Nephron (organoid): ENCODE measurements around the gene PRR23E.

Experiments
- H3K27ac Mint-ChIP-seq, 3 experiments: 2 replicates each; pipeline ENCODE4 v1.8.0; 2020; ENCODE audit warnings: mixed read lengths in 3 of 3, mild to moderate bottlenecking in 2 of 3, moderate library complexity in 1 of 3
- H3K27me3 Mint-ChIP-seq: 2 replicates; pipeline ENCODE4 v1.8.0; 2021; ENCODE audit warnings: low read depth, mild to moderate bottlenecking, moderate library complexity, mixed read lengths
- H3K36me3 Mint-ChIP-seq: 2 replicates; pipeline ENCODE4 v1.8.0; 2020; ENCODE audit warnings: low read depth, mixed read lengths
- H3K4me1 Mint-ChIP-seq: 2 replicates; pipeline ENCODE4 v1.8.0; 2020; ENCODE audit warnings: mixed read lengths
- H3K4me3 Mint-ChIP-seq, 3 experiments: 2 replicates each; pipeline ENCODE4 v1.8.0; 2020; ENCODE audit warnings: mild to moderate bottlenecking in 3 of 3, mixed read lengths in 3 of 3, moderate library complexity in 2 of 3
- H3K9me3 Mint-ChIP-seq: 2 replicates; pipeline ENCODE4 v1.8.0; 2020; ENCODE audit warnings: mixed read lengths
- CTCF ChIP-seq, 3 experiments: fragments of 200-600 bp; sonication (generic); IDR thresholded peaks; one replicate each; pipeline ENCODE4 v1.5.0; 2021; ENCODE audit warnings: antibody characterized with exemption in 3 of 3; ENCODE audit not compliant: unreplicated experiment in 3 of 3

The PRR23E gene

GRCh38 chr3:127209840-127210653 lies 17.1 kb downstream of the PRR23E start:
- no peaks in the 10 kb centered on the region for H3K9me3 Mint-ChIP-seq
- no peaks in the 10 kb centered on the region for H3K4me1 Mint-ChIP-seq
- no peak overlapping the region for H3K27ac Mint-ChIP-seq
- no peak for TF ChIP-seq CTCF (IDR thresholded peaks at IDR 0.05; ENCODE audit: unreplicated experiment in 3 of 3)
- peaks cover 24% of the 10 kb centered on the region for H3K27me3 Mint-ChIP-seq
- H3K4me3 Mint-ChIP-seq: no peak overlapping the region
- no peaks in the 10 kb centered on the region for H3K36me3 Mint-ChIP-seq

DNA sequence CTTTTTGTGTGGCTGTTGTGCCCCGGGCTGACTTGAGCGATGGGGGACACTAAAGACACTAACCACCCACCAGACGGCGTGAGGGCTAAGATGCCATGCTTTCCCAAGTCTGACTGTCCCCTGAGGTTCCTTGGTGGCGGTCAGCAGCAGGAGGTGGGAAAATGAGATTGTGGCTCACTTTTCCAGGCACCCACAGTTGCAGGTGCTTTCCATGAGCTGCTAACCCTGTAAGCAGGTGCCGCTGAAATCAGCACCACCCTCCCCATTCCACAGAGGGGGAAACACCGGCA lies 17.7 kb downstream of the PRR23E start:
- H3K27me3 Mint-ChIP-seq: peaks cover 19% of the 10 kb centered on the region
- H3K9me3 Mint-ChIP-seq: no peaks in the 10 kb centered on the region
- no peaks in the 10 kb centered on the region for H3K4me1 Mint-ChIP-seq
- no peaks in the 10 kb centered on the region for H3K36me3 Mint-ChIP-seq
- H3K4me3 Mint-ChIP-seq: no peak overlapping the region
- TF ChIP-seq CTCF (IDR thresholded peaks at IDR 0.05; ENCODE audit: unreplicated experiment in 3 of 3): no peak
- no peak overlapping the region for H3K27ac Mint-ChIP-seq

GRCh38 chr3:127211118-127212060 lies 18.5 kb downstream of the PRR23E start:
- TF ChIP-seq CTCF (IDR thresholded peaks at IDR 0.05; ENCODE audit: unreplicated experiment in 3 of 3): no peak
- H3K36me3 Mint-ChIP-seq: no peaks in the 10 kb centered on the region
- H3K4me1 Mint-ChIP-seq: no peaks in the 10 kb centered on the region

DNA sequence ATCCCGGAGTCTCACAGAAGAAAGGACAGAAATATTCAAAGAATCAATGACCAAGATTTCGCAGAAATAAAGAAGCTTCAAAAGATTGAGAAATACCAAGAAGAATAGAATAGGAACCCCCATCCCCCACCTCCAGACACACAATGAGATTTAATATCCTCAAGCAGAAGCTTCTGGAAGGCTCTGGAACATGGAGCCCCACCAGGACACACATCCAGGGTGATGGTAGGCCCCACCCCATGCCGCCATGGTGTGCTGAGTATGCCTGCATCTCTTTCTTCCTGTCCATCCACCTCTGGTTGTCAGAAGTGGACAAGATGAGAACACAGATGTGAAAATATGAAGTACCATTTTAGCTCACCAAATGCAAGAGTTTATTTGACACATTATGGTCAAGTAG lies 19.3 kb downstream of the PRR23E start:
- no peaks in the 10 kb centered on the region for H3K4me1 Mint-ChIP-seq
- no peaks in the 10 kb centered on the region for H3K9me3 Mint-ChIP-seq
- no peak overlapping the region for H3K27ac Mint-ChIP-seq
- no peak for TF ChIP-seq CTCF (IDR thresholded peaks at IDR 0.05; ENCODE audit: unreplicated experiment in 3 of 3)
- no peaks in the 10 kb centered on the region for H3K36me3 Mint-ChIP-seq
- peaks cover 19% of the 10 kb centered on the region for H3K27me3 Mint-ChIP-seq
- no peak overlapping the region for H3K4me3 Mint-ChIP-seq

More at GRCh38 chr3:127211118-127212060, 18.5 kb downstream of the PRR23E start:
- Mint-ChIP-seq H3K27me3 (peaks cover 19% of the 10 kb centered on the region), H3K27ac (no peak overlapping the region), H3K4me3 (no peak overlapping the region), H3K9me3 (no peaks in the 10 kb centered on the region)

DNA sequence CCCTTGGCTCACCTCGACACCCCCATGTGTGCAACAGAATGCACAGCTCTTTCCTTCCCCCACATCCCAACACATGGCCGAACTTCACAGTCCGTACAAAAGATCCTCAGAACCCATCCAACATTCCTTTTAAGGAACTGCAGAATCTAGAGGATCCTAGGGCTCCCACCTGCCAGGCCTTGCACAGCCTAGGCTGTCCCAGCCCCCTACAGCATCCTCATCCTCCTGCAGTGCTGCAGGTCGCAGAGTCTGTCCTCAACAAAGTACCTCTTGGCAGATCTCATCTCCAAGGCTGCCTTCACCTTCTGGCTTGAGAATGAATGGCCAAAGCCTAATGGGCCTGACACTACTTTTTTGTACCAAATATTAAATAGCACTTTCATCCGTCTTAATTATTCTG lies 19.8 kb downstream of the PRR23E start:
- TF ChIP-seq CTCF (IDR thresholded peaks at IDR 0.05; ENCODE audit: unreplicated experiment in 3 of 3): no peak
- peaks cover 19% of the 10 kb centered on the region for H3K27me3 Mint-ChIP-seq
- no peak overlapping the region for H3K4me3 Mint-ChIP-seq
- no peaks in the 10 kb centered on the region for H3K36me3 Mint-ChIP-seq
- no peaks in the 10 kb centered on the region for H3K4me1 Mint-ChIP-seq
- H3K9me3 Mint-ChIP-seq: no peaks in the 10 kb centered on the region
- H3K27ac Mint-ChIP-seq: no peak overlapping the region
